MM.1S (cell line): Measurements from ENCODE around the gene MLH3.

ENCODE experiments used
- CTCF ChIP-seq: fragments of 300-600 bp; sonication (generic); IDR thresholded peaks from 2 replicates; pipeline ENCODE4 v1.5.1; 2016; ENCODE audit warnings: antibody characterized with exemption, low read length, mixed read lengths
- EZH2phosphoT487 ChIP-seq: fragments of 300-600 bp; sonication (generic); IDR thresholded peaks from 2 replicates; pipeline ENCODE4 v1.6.1; 2018; ENCODE audit warnings: antibody characterized with exemption, low read length

- TF ChIP-seq CTCF (no peak), EZH2phosphoT487 (no peak)
Observed at GRCh38 chr14:75023108-75023507, 28.2 kb downstream of the MLH3 start.
